Myocyte (in vitro differentiated cells): Measurements from ENCODE around the gene AKAP7. TPM values are rescaled to one million over a fixed set of nuclear protein-coding genes. Genes with fewer than 3 reads are reported as not detected.
A peak's percentile ranks its signal among the peaks of the same experiment; 100 is the strongest.

Experiments
- DNase-seq: peaks from one replicate; pipeline ENCODE4 v3.0.0-alpha.2; 2012; ENCODE audit warnings: low read depth
- total RNA-seq: library from RNA; depleted of rRNA; stranded (reverse); fragments of >200 nt; gene quantifications from 2 replicates; pipeline ENCODE4 v1.2.3, GENCODE V29; 2014

Gene AKAP7
- total RNA-seq, 1 donor from 2014 or later = 4.2 TPM

DNA sequence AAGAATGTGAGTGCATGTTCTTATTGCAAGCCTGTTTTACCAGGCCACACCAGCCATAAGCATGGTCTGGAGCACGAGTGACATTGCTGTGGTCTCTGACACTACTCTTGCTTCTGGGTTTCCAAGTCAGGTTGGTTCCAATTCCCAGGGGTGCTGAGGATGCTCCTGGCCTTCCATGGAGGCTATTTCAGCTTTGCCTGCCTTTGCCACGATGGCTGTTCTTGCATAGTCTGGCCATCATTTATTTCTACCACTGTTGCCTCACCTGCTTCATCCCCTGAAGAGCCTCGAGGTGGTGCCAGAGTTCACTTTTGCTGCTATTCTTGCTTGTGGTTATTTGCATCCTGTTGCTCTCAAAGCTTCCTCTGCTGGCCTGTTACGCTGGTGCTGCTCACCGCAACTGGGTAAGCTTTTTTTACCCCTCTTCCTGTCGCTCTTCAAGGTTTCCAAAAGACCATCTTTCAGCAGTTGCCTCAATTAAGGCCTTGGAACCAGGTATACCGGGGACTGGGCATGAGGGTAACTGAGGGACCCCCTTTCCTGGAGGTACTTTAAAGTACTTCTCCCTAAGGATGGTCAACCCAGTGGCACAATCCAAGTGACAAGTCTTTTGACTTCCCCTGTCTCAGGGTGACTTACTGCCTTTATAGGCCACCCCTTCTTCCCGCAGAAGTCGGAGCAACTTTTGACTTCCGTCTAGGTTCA is 64.5 kb downstream of the AKAP7 start:
- DNase-seq = peak; percentile 38

DNA sequence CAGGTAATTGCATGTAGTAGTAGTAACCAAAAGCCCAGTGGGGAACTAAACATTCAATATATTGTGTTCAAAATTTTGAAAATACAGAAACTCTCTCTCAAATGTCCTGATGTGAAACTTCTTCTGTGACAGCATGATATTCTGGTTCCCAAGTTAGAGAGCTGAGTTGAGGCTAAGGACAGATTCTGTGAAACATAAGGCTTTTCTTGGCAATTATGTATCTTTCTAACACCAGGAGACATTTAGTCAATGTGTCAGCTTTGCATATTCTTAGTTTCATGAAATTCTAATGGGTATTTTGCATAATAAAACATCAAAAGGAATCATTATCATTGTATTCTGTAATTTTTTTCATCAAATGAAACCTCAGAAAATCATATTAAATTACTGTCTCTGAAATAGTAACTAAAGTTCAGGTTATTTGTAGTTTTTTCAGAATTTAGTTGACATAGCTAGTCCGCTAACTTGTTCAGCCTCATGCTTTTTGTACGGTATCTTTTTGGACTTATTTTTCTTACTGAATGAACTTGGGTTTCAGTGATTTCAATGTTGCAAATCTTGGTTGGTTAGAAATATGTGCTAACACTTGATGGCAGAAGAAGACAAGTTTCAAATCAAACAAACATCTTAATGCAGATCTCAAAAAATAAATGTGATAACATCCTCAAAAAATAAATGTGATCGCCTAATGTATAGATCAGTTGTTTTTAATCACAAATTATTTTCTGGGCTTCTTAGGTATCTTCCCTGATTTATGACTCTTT is 70.4 kb downstream of the AKAP7 start:
- DNase-seq = no peak

DNA sequence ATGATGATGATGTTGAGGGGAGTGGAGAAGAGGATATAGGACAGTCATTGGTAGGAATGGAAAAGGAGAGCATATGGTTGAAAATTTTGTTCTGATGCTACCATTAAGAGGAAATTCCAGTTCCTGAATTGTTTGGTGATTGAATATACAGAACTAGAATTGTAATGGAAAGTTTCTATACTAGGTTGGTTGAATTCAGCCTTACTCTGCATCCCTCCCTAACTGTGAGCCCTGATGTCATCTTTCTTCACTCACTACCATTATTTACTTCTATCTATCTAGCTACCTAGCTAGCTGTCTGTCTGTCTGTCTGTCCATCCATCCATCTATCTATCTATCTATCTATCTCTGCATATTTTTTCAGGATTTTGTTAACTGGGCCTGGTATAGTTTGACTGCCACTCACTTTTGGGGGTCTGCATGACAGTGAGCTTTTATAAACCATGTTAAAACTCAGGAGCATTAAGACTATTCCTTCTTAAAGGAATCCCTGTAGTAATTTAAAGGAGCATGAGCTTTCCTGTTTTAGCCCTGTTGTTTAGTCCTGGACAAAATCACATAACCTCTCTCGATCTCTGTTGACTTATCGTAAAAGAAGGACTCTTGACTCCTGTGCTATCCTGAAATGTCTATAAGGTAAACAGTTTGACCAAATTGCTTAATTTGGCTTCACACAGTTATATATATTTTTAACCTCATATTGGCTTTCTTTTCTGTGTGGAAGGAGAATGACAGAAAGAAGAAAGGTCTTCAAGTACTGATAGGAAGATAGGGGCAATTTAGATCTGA is 71.4 kb downstream of the AKAP7 start:
- DNase-seq = no peak

- DNase-seq = no peak
Measured at GRCh38 chr6:131208787-131209186, 73.5 kb downstream of the AKAP7 start.

DNA sequence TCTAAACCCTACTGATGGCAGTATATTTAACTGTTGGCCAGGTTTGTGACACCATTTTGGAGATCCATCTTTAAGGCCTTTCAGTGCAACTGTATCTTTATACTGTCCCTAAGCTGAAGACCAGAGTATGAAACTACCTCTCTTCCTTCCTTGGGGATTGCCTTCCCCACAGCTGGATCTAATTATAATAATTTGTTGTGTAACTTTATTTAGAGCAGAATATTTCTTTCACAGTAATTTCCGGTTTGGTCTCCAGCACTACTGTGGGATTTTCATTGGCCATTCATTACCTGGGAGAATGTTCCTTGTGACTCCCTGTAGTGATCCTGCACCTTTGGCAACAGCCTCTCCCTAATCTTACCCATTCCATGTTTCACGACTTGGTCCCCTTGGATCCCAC is 75.2 kb downstream of the AKAP7 start:
- DNase-seq = no peak

- no peak for DNase-seq
Measured at GRCh38 chr6:131212024-131212423, 76.8 kb downstream of the AKAP7 start.

DNA sequence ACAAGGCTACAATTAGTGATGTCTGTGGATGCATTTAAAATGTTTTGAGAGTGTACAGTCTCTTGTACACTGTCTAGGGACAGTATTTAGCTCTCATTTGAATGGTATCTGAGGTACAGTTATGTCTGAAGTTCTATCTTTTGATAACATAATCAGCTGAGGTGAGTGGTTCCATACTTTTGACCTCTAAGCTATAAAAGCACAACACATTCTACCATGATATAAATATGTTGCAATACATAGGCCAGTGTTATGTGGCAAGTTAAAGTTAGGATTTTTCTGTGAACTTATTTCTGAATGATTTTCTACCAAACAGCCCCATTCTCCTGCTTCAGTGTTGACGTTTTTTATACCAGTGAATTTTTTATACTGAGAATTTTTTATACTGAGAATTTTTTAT is 77.6 kb downstream of the AKAP7 start:
- DNase-seq = no peak

DNA sequence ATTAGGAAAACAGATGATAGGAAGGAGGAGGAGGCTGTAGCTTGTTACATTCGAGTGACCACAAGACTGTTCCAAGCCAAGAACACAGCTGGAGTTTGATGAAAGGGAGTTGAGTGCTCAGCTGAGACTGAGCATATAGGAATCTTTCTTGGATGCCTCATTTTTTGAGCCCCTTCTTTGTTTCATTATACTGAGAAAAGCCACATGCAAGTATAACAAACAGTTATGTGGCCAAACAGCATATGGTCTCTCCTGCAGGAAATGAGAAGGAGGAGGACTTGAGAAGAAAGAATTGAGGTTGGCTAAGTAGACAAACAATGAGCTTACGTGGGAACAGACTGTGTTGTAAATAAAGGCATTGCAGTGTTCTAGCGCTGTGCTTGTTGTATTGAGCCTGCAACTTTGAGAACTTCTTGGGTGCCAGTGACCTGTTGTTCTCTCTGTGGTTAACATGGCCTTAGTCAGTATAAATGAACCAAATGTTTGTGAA is 78.3 kb downstream of the AKAP7 start:
- peak; percentile 38 for DNase-seq

DNA sequence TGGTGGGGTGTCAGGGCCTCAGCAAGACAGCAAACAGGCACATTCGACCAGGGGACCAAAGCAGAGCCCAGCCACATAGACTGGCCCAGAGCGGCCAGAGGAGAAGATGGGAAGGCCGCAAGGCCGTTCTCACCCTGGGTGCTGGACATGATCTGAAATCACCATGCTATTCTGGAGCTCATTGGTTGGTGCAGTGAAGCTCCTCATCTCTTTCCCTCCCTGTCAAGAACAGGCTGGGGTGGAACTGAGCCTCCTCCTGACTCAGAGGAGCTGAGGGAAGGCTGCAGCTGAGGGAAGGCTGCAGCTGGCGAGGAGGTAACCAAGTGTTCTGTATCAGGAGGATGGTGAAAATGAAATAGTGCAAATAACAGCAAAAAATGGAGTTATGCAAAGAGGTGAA is 80.0 kb downstream of the AKAP7 start:
- DNase-seq = no peak

DNA sequence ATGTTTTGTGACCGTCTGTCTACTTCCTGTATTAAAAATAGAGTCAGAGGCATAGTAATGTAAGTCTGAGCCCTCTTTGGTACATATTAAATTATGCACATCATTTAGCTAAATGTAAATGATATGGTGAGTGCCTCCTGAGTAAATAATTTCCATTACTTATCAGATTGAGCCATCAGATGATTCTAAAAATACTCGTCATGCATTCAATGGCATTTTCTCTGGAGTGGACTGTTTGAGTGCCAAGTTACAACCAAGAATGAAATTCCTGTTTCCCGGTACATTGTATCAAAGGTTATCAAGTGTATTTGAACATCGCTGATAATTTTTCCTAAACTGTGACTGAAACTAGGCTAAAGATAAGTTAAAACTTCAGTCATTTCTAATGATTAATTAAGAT is 81.0 kb downstream of the AKAP7 start:
- no peak for DNase-seq

GRCh38 chr6:131222773-131223172 is 87.5 kb downstream of the AKAP7 start:
- no peak for DNase-seq

GRCh38 chr6:131223416-131223815 is 88.1 kb downstream of the AKAP7 start:
- DNase-seq = no peak

DNA sequence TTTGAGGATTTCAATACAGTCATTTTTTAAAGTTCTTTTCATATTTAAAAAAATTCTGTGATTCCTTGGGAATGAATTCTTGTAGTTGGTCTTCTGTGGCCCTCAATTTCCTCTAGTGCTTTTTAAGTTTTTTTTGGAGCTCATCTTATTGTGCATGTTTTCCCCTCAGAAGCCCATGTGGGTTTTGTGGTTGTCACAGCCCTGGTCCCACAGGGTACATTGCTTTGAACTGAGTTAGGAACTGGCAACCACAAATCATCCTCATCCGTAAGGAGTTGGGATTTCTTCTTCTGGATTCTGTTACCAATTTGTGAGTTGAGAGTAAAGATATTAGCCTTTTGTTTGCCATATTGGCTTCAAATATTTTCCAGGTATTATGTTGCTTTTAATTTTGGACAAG is 89.9 kb downstream of the AKAP7 start:
- peak; percentile 79 for DNase-seq

- DNase-seq = no peak
Measured at GRCh38 chr6:131225959-131226358, 90.7 kb downstream of the AKAP7 start.

DNA sequence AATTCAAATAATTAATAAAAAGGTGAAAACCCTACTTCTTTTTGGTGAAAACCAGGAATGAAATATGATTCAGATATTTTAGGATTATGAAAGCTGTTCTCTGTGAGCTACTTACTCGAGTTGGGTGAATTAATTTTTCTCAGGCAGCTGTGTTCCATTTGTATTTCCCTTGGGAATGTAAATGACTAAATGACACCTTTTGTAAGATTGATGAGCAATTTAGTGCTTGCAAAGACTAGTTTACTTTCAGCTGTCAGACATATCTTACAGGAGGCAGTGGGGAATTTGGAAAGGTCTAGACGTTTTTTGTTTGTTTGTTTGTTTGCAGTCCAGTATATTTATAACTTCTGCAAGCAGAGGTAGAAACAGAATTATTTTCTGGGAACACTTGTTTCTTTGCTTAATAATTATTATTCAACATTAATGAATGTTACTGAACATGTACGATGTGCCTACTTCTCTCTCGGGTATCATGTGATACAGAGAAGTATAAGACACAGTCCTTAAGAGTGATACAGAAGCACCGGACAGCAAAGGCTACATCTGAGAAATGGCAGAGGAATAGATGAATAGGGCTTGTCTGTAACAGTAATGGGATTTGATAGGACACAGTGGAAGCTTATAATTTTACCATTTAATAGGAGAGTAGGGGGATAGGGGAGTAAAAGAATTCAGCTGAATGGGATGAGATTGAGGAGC is 91.3 kb downstream of the AKAP7 start:
- DNase-seq = no peak

GRCh38 chr6:131227158-131227543 is 91.9 kb downstream of the AKAP7 start:
- DNase-seq = no peak

DNA sequence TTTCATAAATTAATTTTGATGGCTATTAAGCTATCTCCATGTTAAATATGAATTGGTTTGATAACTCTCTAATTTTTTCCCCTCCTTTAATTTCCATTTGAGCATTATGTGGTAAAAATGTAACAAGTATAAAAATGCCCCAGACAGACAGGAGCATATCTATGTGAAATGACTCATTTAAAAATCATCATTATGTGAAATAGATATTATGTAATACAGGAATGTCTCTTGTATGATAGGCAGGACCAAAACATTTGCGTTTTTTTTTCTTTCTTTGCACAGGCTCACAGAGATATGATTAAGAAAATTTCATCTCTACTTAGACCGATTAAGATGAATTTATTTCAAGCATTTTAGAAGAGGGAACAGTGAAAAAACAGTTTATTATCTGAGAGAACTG is 95.8 kb downstream of the AKAP7 start:
- no peak for DNase-seq

- peak; percentile 34 for DNase-seq
Measured at GRCh38 chr6:131231891-131232290, 96.6 kb downstream of the AKAP7 start.

GRCh38 chr6:131244942-131245341 is 109.7 kb downstream of the AKAP7 start:
- DNase-seq = no peak

DNA sequence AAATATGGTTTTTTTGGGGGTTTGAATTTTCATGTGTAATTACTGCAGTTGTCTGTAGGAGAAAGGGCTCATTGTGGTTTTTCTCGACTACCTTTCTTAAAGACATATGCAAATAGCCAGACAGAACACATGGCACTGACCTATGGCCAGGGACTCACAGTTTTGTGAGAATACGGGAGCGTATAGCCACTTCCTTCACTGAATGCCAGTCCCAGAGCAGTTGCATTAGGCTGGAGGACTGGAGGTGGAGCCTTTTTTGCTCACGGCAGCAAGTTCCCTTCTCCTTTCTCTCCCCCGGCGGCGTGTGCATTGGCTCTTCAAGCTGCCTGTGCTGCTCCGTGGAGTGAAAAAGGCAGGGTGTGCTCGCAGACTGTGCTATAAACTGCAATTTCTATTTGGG is 114.9 kb downstream of the AKAP7 start:
- DNase-seq = peak; percentile 51

DNA sequence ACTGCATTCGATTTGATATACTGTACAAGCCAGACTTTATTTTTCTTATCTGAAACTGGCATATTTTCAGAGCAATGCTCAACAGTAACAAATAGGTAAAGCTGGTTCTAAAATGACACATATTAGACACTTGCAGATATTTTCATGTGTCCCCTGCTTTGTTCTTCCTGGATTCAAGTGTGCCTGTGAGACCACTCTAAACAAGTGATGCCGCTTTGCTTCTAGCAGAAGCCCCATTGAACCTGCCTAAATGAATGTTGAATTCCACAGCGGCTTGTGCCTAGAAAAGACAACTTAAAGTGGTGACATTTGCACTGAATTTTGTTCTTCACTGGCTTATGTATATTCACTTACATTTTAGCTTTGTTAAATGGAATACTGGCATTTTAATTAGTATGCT is 115.7 kb downstream of the AKAP7 start:
- no peak for DNase-seq
